NCI-H526 treated with DMSO at 0.1 percent for 48 hours (cell line): ENCODE measurements around the gene GTF3C4.
"Not testable (repeated sequence)": the region's sequence is repeated elsewhere in the genome, so short reads cannot be mapped to it uniquely, and the experiment has no call there.

ENCODE experiments used
- DNase-seq: peaks from one replicate; lab custom pipeline; 2025; lab: John Stamatoyannopoulos, UW

GTF3C4 gene

DNA sequence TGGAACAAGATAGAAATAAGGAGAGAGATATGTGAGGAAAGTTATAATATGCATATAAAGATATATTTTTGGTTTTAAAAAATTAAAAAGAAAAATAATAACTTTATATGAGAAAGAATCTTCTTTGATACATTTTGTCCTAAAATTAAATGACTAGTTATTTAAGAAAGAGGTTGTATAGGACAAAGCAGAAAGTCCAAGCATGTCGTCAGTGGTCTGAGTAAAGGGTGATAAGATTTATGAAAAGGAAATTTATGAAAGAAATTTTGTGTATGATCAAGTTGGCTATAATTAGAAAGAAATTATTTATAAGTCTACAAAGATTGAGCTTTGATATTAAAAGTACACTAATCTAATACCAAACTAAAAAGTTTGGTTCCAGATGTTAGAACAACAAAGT is 32.0 kb downstream of the GTF3C4 start:
- DNase-seq, result no peak

DNA sequence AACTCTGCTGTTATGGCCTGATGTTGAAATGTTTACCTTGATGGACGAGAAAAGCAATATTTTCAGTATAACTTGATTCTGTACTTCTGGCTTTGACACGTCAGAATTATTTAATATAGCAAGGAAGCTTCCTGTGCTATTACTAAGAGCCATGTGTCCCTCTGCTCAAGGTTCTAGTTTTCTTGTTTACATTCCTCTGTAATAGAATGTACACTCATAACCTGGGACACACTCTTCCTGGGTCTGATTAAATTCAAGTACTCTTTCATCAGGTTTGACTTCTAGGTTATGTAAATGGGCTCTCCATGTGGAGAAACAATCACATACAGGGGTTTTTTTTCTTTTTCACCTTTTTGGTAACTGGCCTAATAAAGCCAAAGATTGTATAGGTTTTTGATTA is 33.1 kb downstream of the GTF3C4 start:
- no peak for DNase-seq

DNA sequence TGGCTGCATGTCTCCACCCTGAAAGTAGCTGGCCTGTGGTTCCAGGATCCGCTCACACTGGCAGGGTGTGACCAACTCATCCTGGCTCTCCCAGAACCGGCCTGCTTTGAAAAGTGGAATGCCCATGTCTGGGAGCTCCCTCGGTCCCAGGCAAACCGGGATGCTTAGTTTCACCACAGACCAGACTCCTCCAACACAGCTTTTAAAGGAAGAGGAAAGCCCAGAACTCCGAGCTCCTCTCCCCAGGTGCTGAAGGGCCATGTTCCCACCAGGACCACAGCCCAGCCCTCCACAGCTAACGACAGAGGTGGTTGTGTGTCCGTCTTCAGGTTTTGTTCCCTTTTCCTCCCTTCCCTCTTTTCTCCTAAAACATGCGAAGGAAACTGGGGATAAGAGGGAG is 38.0 kb downstream of the GTF3C4 start:
- DNase-seq, result no peak

DNA sequence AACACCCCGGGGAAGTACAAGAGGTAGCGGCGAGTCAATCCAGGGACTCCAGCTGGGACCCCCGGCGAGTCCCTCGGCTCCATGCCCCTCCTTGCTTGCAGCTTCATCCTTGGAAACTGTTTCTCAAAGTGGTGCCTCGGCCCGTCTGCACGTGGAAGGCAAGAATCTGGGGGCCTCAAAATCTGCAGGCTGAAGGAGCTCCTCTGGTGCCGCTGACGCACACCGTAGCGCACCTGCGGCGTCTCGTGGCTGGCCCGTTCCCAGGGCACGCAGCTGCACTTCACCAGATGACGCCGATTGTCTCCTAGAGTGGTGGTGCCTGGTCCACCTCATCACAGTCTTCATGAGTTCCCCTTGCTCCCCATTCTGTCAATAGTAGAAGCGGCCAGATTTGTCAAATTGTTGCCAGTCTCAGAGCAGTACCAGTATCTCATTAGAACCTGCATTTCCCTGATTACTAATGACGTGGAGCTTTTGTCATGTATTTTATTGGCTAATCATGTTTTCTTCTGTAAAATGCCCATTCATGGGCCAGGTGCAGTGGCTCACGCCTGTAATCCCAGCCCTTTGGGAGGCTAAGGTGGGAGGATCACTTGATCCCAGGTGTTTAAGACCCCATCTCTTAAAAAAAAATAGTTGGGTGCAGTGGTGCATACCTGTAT is 38.6 kb downstream of the GTF3C4 start:
- no peak for DNase-seq

DNA sequence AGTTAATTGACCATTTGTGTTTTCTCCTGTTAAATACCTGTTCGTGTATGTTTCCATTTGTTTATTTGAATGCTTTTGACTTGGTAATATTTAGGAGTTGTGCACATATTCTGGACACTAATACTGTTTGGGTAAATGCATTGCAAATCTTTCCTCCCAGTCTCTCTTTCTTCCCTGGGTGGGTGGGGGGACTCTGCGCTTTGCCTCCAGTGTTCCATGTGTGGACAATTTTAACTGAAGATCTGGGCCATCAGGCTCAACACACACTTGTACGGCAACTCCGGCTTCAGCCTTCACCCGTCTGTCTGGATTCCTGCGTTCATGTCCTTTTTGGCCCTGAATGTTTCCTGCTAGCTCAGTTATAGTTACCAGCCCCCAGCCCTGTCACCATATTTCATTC is 40.1 kb downstream of the GTF3C4 start:
- DNase-seq, result no peak

DNA sequence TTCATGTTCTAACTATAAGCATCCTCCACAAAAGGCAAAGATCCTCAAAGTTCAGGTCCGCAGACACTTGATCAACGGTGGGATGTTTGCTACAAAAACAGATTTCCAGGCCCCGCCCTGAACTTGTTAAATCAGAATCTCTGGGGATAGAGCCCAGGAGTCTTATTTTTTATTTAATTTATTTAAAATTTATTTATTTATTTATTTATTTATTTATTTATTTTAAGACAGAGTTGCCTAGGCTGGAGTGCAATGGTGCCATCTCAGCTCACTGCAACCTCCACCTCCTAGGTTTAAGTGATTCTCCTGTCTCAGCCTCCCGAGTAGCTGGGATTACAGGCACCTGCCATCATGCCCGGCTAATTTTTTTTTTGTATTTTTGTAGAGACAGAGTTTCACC is 40.9 kb downstream of the GTF3C4 start:
- DNase-seq, result not testable (repeated sequence)

DNA sequence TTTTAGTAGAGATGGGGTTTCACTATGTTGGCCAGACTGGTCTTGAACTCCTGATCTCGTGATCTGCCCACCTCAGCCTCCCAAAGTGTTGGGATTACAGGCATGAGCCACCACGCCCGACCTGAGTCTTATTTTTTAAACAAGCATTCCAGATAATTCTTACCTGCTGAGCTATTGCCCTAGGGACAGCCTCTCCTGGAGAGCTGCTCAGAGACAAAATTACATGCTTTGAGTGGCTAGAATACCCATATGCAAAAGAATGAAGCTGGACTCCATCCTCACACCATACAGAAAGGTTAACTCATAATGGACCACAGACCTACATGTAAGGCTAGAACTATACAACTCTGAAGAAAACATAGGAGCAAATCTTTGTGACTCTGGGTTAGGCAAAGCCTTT is 41.6 kb downstream of the GTF3C4 start:
- DNase-seq, result no peak

DNA sequence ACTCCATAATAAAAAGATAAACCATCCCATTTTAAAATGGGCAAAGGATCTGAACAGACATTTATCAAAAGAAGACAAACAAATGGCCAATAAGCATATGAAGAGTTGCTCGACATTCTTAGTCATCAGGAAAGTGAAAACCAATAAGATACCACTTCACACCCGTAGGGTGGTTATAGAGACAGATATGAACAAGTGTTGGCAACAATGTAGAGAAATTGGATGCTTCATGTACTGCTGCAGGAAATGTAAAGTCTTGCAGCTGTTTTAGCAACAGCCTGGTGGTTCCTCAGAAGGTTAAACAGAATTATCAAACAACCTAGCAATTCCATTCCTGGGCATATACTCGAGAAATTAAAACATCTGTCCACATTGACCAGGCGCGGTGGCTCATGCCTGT is 42.5 kb downstream of the GTF3C4 start:
- DNase-seq, result no peak

DNA sequence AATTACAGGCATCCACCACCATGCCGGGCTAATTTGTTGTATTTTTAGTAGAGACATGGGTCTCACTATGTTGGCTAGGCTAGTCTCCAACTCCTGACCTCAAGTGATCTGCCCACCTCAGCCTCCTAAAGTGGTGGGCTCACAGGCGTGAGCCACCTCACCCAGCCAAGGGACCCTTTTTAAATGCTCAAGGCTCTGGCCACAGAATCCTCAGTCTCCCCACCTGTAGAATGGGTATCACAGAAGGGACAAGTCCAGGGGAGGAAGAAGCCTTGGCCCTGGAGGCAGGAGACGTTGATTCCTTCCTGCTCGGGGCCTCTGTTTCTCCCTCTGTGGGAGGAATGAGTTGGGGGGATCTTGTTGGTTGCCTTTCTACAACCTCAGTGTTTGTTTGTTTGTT is 45.7 kb downstream of the GTF3C4 start:
- no peak for DNase-seq

DNA sequence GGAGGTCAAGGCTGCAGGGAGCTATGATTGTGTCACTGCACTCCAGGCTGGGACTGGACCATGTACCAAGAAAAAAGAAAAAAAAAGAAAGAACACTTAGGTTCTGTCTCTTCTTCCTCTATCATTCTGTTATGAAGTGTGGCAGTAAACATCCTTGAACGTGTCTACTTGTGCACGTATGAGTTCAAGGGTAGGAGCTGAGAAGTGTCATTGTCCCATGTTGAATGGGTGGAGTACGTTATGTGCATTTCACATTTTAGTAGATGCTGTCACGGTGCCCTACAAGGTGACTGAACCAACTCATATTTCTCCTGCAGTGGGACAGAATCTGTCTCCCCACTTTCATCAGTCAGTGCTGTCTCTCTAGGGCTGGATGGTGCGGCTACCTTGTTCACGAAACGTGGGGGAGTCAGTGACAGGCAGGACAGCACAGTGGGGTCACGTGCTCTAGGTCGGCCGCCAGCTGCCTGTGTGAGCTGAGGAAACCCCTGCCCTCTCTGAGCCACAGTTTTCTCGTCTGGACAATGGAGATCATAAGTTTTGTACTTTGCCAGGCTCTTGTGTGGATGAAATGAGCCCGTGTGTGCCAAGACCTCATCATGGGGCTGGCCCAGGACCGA is 47.2 kb downstream of the GTF3C4 start:
- DNase-seq, result no peak

DNA sequence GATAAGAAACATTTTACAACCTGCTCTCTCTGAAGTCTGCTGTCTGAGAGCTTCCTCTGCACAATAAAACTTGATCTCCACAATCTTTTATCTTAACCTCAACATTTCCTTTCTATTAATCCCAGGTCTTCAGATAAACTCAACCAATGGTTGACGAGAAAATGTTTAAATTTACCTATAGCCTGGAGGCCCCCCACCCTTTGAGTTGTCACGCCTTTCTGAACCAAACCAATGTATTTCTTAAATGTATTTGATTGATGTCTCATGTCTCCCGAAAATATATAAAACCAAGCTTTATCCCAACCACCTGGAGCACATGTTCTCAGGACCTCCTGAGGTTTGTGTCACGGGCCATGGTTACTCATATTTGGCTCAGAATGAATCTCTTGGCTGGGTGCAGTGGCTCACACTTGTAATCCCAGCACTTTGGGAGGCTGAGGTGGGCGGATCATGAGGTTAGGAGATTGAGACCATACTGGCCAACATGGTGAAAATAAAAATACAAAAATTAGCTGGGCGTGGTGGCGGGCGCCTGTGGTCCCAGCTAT is 48.2 kb downstream of the GTF3C4 start:
- not testable (repeated sequence) for DNase-seq

DNA sequence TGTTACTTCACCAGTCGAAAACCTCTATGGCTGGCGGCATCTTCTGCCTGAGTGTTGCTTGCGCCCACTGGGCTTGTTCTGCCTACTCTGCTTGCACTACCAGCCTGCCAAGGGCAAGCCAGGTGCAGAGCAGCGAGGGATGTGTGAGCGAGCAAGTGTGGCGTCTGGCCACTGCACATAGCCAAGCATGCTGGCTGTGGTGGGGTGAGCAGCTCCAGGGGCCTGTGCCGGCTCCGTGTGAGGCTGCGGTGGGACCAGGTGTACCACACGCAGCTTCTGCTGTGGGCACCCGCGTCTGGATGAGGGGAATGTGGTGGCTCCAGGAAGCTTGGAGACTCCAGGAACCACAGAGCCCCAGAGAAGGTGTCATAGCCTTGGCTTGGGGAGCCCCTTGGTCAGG is 51.4 kb downstream of the GTF3C4 start:
- DNase-seq, result no peak

DNA sequence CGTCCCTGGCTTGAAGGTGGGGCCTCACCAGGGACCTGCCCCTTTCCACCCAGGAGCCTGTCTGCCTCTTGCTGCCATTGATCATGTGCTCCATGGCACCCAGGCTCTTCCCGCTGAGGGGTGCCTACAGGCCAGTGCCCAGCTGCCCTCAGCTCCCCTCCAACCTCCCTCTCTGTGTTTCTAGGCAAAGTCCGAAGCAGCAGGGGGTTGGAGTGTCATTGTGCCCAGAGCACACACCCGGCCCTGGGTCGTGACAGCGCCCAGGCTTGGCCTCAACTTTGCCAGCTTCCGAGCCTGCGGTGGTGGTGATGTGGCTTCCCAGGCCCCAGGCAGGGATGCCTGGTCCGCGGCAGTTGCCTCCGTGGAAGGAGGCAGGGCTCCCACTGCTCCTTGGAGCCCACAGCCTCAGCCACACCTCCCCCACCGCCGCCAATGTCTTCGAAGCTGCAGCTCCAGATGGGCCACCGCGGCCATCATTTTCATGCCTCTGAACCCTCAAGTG is 52.4 kb downstream of the GTF3C4 start:
- DNase-seq, result no peak

DNA sequence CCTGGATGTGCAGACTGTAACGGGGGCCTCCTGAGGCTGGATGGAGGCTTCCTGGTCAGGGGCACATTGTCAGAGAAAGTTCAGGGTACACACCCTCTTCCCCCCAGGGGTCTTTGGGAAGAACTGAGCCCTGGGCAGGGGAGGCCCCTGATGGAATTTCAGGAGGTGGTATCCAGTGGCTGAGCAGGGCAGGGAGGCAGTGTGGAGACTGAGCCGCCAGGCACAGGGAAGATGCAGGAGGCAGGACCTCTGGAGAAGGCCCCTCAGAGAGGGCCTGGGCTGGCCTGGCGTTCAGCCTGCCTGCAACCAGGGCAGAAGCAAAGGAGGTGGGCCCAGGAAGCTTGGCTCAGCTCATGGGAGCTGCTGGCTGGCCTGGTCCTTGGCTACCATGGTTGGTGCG is 53.5 kb downstream of the GTF3C4 start:
- no peak for DNase-seq

DNA sequence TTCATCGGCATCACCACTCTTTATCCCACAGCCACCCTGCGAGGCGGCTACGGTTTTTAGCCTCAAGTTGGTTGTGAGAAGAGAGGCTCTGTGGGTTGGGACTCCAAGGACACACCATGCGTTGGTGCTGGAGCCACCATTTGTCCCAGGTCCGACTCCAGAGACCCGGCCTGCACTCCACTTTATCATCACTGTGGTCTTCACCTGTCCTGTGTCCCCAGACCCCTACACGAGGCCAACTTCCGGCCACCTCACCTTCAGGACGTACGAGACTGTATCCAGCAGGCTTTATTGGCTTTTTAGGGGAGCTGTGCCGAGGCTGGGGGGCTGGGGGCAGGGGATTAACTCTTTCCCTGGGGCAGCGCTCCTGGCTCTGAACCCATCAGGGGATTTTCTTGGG is 55.0 kb downstream of the GTF3C4 start:
- no peak for DNase-seq

DNA sequence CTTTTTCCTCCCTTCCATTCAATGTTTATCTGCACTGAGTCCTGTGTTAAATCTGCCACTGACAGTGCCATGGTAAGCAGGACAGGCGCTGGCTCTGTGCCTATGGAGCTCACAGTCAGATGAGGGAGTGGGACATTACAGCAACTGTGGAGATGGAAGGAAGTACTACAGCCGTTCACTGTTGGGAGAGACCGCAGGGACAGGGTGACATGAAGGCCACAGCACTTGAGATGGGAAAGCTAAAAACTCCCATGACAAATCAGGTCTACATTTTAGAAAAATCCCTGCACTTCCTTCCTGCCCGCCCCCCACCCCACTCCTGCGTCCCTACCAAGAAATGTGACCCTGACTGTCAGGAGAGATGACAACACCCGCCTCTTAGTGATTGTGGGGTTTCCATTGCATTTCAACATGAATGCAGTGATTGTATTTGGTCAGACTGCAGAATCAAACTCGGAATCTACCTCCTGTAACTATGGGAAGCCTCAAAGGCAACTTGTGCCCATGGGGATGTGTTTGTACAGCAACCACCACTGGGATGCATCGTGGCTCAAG is 56.4 kb downstream of the GTF3C4 start:
- DNase-seq, result no peak

DNA sequence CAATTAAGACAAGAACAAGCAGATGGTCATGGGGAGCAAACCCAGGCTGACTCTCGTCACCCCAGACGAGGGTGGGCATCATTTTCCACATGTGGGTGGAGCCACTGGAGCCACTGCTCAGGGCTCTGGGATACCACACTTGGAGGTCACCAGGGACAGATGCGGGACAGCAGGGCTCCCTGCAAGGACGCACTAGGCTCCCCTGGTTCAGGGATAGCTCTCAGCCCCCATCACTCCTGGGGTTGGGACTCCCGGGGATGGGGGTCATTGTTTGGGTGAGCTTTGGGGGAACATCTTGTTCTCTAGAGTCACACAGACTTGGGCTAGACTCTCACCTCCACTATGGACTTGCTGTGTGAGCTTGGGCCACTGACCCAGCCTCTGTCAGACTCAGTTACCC is 57.8 kb downstream of the GTF3C4 start:
- DNase-seq, result no peak

DNA sequence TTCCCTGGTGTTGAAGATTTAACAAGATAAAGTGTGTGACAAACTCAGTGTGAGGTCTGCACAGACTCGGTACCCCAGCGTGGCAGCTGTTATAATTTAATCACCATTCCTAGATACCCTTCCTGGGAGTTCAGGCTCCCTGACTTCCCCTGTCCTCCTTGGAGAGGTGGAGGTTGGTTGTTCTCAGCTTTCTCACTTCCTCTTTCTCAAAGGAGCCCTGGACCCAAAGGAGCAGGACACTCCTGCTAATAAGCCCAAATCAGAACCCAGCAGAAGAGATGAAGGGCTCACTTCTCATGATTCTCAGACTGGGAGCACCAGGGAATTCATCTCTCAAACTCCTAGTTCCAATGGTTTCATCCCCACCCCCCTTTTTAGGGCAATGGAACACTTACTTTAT is 58.2 kb downstream of the GTF3C4 start:
- no peak for DNase-seq

DNA sequence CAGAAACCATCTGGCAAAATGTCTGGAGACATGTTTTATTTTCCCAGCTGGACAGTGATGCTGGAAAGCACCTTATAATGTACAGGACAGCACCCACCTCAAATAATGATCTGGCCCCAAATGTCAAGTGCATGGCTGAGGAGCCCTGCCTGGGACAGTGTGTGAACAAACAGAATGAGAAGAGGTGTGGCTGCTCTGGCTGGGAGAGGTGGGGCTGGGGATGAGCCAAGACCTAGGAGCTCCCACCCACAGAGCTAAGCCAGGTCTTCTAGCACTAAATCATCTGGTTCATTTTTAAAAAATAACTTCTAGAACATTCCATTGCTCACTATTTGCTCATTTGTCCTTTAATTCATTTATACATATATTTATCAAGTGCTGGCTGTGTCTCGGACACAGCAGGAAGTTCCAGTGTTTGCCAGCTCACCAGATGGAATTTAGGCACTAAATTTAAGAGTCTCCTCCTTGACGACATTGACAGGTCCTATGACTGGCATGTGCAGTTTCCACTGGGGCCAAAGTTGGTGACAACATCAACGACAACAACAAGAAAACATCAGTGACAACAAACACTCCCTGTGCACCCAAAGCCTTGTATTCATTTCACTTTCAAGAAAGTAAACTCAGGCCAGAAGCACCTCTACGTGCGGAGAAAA is 59.1 kb downstream of the GTF3C4 start:
- no peak for DNase-seq

DNA sequence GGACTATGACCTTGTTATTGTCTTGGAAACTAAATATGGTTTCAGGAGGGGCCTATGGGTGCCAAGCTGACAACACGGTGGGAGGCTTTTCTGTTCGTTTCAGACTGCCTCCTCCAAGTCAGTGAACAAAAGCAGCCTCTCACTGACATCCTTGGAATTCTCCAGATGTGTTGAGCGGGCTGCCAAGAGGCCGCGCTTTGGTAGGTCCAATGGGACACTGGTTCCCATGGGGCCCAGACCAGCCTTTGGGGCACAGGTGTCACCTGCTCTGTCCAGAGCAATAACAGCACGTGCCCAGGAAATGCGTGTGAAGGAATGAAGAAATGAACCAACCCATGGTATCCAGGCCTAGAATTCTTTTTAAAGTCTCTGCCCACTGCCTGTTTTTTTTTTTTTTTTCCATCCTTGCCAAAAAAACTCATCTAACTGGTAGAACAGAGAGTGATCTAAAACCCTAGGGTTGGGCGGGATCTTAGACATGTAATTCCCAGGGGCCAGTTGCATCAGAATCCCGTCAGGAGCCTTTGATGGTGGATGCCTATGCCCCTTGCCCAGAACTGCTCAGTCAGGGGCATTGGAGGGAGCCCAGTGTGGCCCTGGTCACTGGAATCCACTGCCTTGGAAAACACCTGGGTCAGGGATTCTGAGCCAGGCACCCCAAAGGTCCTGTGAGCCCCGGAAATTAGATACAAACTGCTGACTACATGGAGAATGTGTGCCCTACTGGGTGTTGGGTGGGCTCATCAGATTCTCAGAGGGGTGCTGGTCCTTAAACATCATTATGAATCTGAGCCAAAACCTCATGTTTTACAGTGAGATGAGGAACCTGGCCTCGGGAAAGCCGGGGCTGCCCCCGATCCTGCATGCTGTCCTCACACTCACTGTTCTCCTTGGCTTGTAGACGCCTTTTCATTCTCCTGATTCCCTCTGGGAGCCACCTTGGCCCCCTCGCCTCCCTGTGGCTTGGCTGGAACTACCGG is 60.1 kb downstream of the GTF3C4 start:
- DNase-seq, result no peak

DNA sequence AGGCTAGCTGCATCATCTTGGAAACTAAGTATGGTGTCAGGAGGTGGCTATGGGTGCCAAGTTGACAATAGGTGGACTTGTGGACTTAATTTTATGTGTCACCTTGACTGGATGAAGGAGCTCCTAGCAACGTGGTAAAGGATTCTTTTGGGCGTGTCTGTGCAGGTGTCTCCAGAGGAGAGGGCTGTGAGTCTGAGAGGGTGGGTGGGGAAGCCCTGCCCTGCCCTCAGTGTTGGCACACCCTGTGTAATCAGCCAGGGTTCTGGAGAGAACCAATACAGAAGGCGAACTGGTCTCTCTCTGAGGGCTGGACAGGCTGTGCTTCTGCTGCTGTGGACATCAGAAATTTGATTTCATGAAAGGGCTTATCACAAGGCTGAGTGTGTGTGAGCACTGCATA is 61.0 kb downstream of the GTF3C4 start:
- no peak for DNase-seq
